Mammary epithelial cell (primary cell): Measurements from ENCODE around the gene GMEB1.

Source experiments
- EZH2 ChIP-seq: IDR thresholded peaks from 2 replicates; pipeline ENCODE4 v1.6.1; 2012; ENCODE audit warnings: low read length, inconsistent platforms, borderline replicate concordance
- TF ChIP-seq, protein P1 (sequence below), 2 donors: IDR thresholded peaks in 1 of 2; conservative IDR thresholded peaks in 1 of 2; 2 replicates each; pipeline ENCODE4 v1.5.1; 2011 to 2012; ENCODE audit warnings: inconsistent platforms in 2 of 2, low read length in 2 of 2, mild to moderate bottlenecking in 2 of 2, control low read depth in 1 of 2, low read depth in 1 of 2; ENCODE audit not compliant: insufficient read depth in 1 of 2; ENCODE audit errors: extremely low read depth in 1 of 2

DNA sequence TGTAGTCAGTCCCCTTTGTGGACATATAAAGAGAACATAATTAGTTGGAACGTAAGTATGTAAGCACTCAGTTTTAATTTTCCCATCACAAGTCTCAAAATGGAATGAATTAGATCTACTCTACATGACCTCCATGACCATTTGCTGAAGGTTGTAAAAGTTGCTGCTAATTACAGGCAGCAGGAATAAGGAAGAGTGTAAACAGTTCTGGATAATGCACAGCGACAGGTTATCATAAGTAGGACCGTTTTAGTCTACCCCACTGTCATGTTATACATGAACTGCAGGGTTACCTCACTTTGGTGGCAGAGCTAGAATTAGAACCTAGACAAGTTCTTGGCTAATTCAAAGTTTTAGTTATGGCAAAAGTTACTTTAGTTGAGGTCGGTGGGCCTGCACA lies 89.8 kb downstream of the GMEB1 start:
- TF ChIP-seq, protein P1, sequence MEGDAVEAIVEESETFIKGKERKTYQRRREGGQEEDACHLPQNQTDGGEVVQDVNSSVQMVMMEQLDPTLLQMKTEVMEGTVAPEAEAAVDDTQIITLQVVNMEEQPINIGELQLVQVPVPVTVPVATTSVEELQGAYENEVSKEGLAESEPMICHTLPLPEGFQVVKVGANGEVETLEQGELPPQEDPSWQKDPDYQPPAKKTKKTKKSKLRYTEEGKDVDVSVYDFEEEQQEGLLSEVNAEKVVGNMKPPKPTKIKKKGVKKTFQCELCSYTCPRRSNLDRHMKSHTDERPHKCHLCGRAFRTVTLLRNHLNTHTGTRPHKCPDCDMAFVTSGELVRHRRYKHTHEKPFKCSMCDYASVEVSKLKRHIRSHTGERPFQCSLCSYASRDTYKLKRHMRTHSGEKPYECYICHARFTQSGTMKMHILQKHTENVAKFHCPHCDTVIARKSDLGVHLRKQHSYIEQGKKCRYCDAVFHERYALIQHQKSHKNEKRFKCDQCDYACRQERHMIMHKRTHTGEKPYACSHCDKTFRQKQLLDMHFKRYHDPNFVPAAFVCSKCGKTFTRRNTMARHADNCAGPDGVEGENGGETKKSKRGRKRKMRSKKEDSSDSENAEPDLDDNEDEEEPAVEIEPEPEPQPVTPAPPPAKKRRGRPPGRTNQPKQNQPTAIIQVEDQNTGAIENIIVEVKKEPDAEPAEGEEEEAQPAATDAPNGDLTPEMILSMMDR (conservative IDR thresholded peaks at IDR 0.05 in 1 of 2, IDR thresholded peaks at IDR 0.05 in 1 of 2; ENCODE audit: extremely low read depth in 1 of 2, insufficient read depth in 1 of 2, low read depth in 1 of 2, low read length in 2 of 2): no peak
- TF ChIP-seq EZH2: no peak
